Cardiac muscle cell (in vitro differentiated cells and primary cell): ENCODE data around the gene DNAJC18. TPM values are rescaled to one million over a fixed set of nuclear protein-coding genes. Genes with fewer than 3 reads are reported as not detected.
A peak's percentile ranks its signal among the peaks of the same experiment; 100 is the strongest.

ENCODE experiments used
- DNase-seq, 2 donors: peaks; one replicate each; pipeline versions ENCODE4 v3.0.0 to v3.0.0-alpha.2; 2010 to 2017; ENCODE audit warnings: low read depth in 1 of 2, low spot score in 1 of 2
- H3K27ac ChIP-seq: fragments of 200-600 bp; sonication (generic); 2 replicates; pipeline ENCODE4 v1.5.1; 2016
- H3K27me3 ChIP-seq: fragments of 200-600 bp; sonication (generic); 2 replicates; pipeline ENCODE4 v1.6.0; 2016; ENCODE audit warnings: control low read depth
- H3K36me3 ChIP-seq: fragments of 200-600 bp; sonication (generic); 2 replicates; pipeline ENCODE4 v1.5.1; 2016; ENCODE audit warnings: control low read depth
- H3K4me1 ChIP-seq: fragments of 200-600 bp; sonication (generic); 2 replicates; pipeline ENCODE4 v1.8.1; 2017; ENCODE audit warnings: low read depth, mild to moderate bottlenecking, mixed run types
- H3K4me3 ChIP-seq: fragments of 200-600 bp; sonication (generic); 2 replicates; pipeline ENCODE4 v1.5.1; 2016; ENCODE audit warnings: mild to moderate bottlenecking
- H3K9me3 ChIP-seq: fragments of 200-600 bp; sonication (generic); 2 replicates; pipeline ENCODE4 v1.5.1; 2017; ENCODE audit warnings: low read depth, mild to moderate bottlenecking, control low read depth
- CTCF ChIP-seq: IDR thresholded peaks from 2 replicates; pipeline ENCODE4 v1.5.1; 2012; ENCODE audit warnings: low read depth, mild to moderate bottlenecking, low read length
- polyA plus RNA-seq: library from polyadenylated mRNA; unstranded; fragments of >200 nt; fragmentation: Nextera tagmentation; extraction: Ambion mirVana; gene quantifications from 2 replicates; pipeline ENCODE4 v1.2.1, GENCODE V29; 2016
- total RNA-seq: library from RNA; depleted of rRNA; stranded (reverse); fragments of >200 nt; gene quantifications from 2 replicates; pipeline ENCODE4 v1.2.3, GENCODE V29; 2016

The DNAJC18 gene
- total and polyA plus RNA-seq, 2 experiments from 2014 or later, result 10.1 to 17.4 TPM

DNA sequence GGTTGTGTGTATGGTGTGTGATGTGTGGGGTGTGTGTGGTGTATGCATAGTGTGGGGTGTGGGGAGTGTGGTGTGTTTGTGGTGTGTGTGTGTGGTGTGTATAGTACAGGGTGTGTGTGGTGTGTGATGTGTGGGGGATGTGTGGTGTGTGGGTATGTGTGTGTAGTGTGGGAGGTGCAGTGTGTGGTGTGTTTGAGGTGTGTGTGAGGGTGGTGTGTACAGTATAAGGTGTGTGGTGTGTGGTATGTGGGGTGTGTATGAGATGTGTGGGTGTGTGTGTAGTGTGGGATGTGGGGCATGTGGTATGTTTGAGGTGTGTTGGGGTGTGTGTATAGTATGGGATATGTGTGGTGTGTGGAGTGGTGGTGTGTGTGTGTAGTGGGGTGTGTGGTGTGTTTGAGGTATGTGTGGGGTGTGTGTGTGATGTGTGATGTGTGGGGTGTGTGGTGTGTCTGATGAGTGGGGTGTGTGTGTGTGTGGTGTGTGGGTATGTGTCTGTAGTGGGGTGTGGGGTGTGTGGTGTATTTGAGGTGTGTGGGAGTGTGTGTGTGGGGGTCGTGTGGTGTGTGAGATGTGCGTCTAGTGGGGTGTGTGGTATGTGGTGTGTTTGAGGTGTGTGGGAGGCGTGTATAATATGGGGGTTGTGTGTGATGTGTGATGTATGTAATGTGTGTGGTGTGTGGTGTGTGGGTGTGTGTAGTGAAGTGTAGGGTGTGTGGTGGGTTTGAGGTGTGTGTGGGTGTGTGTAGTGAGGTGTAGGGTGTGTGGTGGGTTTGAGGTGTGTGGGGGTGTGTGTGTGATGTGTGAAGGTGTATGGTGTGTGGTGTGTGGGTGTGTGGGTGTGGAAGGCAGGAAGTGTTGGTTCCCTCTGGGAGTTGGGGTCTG is 14.6 kb upstream of the DNAJC18 start:
- Histone ChIP-seq H3K36me3 (no peaks in the 10 kb centered on the region), H3K27me3 (no peaks in the 10 kb centered on the region), H3K4me3 (no peak overlapping the region), H3K9me3 (no peaks in the 10 kb centered on the region), H3K4me1 (no peaks in the 10 kb centered on the region), H3K27ac (no peak overlapping the region)
- no peak for TF ChIP-seq CTCF
- DNase-seq, result no peak

- DNase-seq, result no peak
- Histone ChIP-seq H3K4me3 (no peak overlapping the region), H3K27ac (no peak overlapping the region), H3K27me3 (no peaks in the 10 kb centered on the region), H3K4me1 (peaks cover 8% of the 10 kb centered on the region), H3K36me3 (no peaks in the 10 kb centered on the region), H3K9me3 (no peaks in the 10 kb centered on the region)
- no peak for TF ChIP-seq CTCF
These were observed 12.7 kb upstream of the DNAJC18 start for GRCh38 chr5:139451878-139452660.

- no peaks in the 10 kb centered on the region for H3K27me3 ChIP-seq
- H3K4me3 ChIP-seq, result no peak overlapping the region
- no peaks in the 10 kb centered on the region for H3K36me3 ChIP-seq
- no peak for DNase-seq
- TF ChIP-seq CTCF, result no peak
- H3K4me1 ChIP-seq, result peaks cover 15% of the 10 kb centered on the region
- H3K9me3 ChIP-seq, result no peaks in the 10 kb centered on the region
- no peak overlapping the region for H3K27ac ChIP-seq
These were observed 11.9 kb upstream of the DNAJC18 start for GRCh38 chr5:139451176-139451575.

DNA sequence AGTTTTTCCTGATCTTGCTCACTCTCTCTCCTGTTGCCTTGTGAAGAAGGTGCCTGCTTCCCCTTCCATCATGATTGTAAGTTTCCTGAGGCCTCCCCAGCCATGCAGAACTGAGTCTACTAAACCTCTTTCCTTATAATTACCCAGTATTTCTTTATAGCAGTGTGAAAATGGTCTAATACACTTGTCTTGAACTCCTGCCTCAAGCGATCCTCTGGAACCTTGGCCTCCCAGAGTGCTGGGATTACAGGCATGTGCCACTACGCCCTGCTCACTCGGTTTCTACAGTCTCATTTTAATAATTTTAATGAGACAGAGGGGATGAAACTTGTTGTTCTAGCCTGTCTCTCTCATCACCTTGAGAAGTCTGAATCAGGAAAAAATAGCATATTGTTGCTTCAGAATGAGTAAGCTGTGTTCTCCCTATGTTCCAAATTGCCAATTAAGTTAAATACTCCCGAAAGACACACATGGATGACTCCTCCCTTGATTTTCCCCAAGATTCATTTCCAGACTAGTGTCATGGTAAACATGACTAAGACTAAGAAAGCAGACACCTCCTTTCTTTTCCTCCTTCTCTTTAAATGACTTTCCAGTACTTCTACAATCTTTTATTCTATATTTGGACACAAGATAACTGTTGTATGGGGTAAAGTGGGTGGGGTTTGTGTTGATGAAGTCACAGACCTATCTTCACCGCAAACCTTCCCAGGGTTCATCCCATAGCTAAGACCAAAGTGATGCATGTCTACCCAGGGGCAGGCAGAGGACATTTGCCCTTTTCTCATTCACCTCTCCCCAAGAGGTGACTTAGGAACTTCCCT is 7.8 kb upstream of the DNAJC18 start:
- Histone ChIP-seq H3K4me3 (no peak overlapping the region), H3K9me3 (no peaks in the 10 kb centered on the region), H3K27me3 (no peaks in the 10 kb centered on the region), H3K4me1 (peaks cover 24% of the 10 kb centered on the region), H3K36me3 (no peaks in the 10 kb centered on the region), H3K27ac (peak overlapping the region; percentile 21)
- TF ChIP-seq CTCF, result no peak
- DNase-seq, result peak in 1 of 2 donors; percentile 41
